Activated naive CD8-positive, alpha-beta T cell treated with anti-CD3 and anti-CD28 coated beads, Interleukin-2, amount 50 U/mL, for 24 hours (primary cell): ENCODE data around the gene ARF3.

Experiments
- ATAC-seq: fragments of 150-1000 bp; cut with Tn5 transposase; one replicate; pipeline ENCODE4 v1.10.0; 2021
- DNase-seq: peaks from one replicate; pipeline ENCODE4 v3.0.0; 2021
- H3K27ac Mint-ChIP-seq: one replicate; pipeline ENCODE4 v1.8.0; 2021; ENCODE audit warnings: mild to moderate bottlenecking, mixed read lengths
- H3K27me3 Mint-ChIP-seq: one replicate; pipeline ENCODE4 v1.8.0; 2021; ENCODE audit warnings: mixed read lengths
- H3K36me3 Mint-ChIP-seq: one replicate; pipeline ENCODE4 v1.8.0; 2021; ENCODE audit warnings: low read depth, mixed read lengths
- H3K4me1 Mint-ChIP-seq: one replicate; pipeline ENCODE4 v1.8.0; 2021; ENCODE audit warnings: mixed read lengths
- H3K4me3 Mint-ChIP-seq: one replicate; pipeline ENCODE4 v1.8.0; 2021; ENCODE audit warnings: mild to moderate bottlenecking, moderate library complexity, mixed read lengths
- H3K9me3 Mint-ChIP-seq: one replicate; pipeline ENCODE4 v1.8.0; 2021; ENCODE audit warnings: mixed read lengths

Gene ARF3

DNA sequence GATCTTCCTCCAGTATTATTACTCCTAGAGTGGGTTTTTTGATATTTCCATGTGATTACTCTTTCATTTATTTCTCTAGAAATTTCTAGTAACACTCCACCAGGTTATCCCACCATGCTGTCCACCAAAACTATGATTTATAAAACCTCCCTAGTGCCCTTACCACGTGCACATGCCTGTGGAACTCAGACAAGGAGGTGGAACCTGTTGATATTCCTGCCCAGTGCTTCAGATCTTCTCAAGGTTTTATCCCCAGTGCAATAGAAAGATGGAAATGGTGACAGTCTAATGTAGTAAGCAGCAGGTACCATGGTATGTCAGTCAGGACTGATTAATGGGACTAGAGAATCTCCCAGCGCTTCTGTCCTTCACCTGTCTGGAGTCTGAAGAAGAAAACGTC lies 3.5 kb upstream of the ARF3 start:
- H3K9me3 Mint-ChIP-seq, result no peaks in the 10 kb centered on the region
- H3K36me3 Mint-ChIP-seq, result no peaks in the 10 kb centered on the region
- ATAC-seq (no peak), DNase-seq (no peak)
- H3K27ac Mint-ChIP-seq, result no peak overlapping the region
- peaks cover 28% of the 10 kb centered on the region for H3K27me3 Mint-ChIP-seq
- H3K4me1 Mint-ChIP-seq, result peaks cover 23% of the 10 kb centered on the region
- no peak overlapping the region for H3K4me3 Mint-ChIP-seq

- Mint-ChIP-seq H3K27me3 (peaks cover 18% of the 10 kb centered on the region), H3K27ac (no peak overlapping the region), H3K36me3 (peaks cover 4% of the 10 kb centered on the region), H3K4me1 (peaks cover 30% of the 10 kb centered on the region), H3K4me3 (peak overlapping the region; percentile 94), H3K9me3 (no peaks in the 10 kb centered on the region)
- ATAC-seq (no peak), DNase-seq (no peak)
These were observed 732 bp upstream of the ARF3 start for GRCh38 chr12:48958049-48958388.

DNA sequence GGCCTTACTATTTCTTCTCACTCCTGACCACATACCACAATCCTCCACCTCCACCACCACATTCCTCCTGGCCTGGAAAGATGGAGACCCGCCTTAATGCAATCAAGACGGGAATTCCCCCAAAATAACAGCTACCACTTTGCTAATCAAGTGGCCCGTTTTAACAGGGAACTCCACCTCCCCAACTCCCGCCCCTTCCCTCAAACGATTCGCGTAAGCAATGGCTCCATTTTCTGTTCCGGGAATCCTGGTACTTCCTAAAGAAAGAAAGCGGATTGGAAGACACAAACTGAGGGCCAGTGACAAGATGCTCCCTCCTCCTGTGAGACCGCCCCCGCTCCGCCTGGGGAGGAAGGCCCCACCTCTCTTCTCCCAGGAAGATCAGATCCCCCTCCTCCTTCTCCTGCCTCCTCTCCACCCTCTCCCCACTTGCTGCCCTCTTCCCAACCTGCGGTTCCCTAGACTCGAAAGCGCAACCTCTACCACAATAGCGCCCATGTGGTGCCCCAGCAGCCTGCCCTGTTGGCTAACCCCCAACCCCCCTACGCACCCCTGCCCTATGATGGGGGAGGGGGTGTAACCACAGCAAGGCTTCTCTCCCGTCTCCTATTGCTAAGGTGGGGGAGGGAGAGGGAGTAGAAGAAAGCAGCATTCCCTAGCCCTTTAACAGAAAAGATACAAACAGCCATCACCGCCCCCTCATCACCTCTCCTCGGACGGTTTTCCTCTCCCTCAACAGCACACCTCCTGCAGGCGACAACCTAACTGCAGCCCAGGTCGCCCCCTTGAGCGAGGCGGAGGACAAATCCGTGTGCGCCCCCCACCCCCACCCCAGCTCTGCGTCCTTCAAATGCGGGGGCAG lies 777 bp downstream of the ARF3 start:
- no peak for DNase-seq
- peak; percentile 27 for ATAC-seq
- no peaks in the 10 kb centered on the region for H3K9me3 Mint-ChIP-seq
- peaks cover 31% of the 10 kb centered on the region for H3K4me1 Mint-ChIP-seq
- H3K27me3 Mint-ChIP-seq, result peaks cover 14% of the 10 kb centered on the region
- peak overlapping the region; percentile 94 for H3K4me3 Mint-ChIP-seq
- peaks cover 6% of the 10 kb centered on the region for H3K36me3 Mint-ChIP-seq
- peak overlapping the region; percentile 90 for H3K27ac Mint-ChIP-seq

DNA sequence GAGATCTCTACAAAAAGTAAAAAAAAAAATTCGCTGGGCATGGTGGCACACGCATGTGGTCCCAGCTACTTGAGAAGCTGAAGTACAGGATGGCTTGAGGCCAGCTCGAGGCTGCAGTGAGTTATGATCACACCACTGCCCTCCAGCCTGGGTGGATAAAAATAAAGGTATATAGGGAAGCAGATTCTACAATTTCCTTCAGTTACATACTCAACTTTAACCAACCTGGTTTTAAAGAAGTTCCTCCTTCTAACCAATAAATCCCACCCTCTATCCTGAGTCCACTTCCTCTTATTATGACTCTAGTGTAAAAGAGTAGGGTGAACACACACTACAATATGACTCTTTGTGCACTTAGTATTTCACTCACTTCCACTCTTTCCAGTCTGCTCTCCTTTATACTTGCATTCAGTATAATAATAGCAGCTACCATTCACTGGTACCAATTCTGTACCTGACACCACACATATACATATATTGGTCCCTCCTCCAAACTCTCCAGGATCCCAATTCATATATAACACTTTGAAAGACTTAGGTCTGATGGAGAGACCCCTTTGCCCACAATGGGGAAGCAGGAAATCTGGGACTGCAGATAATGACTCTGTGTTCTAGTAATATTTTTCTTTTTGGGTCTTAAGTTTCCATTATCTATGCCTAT lies 2.3 kb downstream of the ARF3 start:
- no peak overlapping the region for H3K4me3 Mint-ChIP-seq

GRCh38 chr12:48954061-48954460 lies 3.2 kb downstream of the ARF3 start:
- DNase-seq (no peak), ATAC-seq (no peak)
- H3K4me3 Mint-ChIP-seq, result no peak overlapping the region
- H3K4me1 Mint-ChIP-seq, result peaks cover 31% of the 10 kb centered on the region
- H3K27ac Mint-ChIP-seq, result no peak overlapping the region
- H3K36me3 Mint-ChIP-seq, result peaks cover 9% of the 10 kb centered on the region
- no peaks in the 10 kb centered on the region for H3K9me3 Mint-ChIP-seq
- peaks cover 8% of the 10 kb centered on the region for H3K27me3 Mint-ChIP-seq

More for the DNA sequence above, 2.3 kb downstream of the ARF3 start:
- DNase-seq (no peak), ATAC-seq (no peak)
- Mint-ChIP-seq H3K9me3 (no peaks in the 10 kb centered on the region), H3K27ac (no peak overlapping the region), H3K4me1 (peaks cover 31% of the 10 kb centered on the region), H3K27me3 (peaks cover 11% of the 10 kb centered on the region), H3K36me3 (peaks cover 7% of the 10 kb centered on the region)

DNA sequence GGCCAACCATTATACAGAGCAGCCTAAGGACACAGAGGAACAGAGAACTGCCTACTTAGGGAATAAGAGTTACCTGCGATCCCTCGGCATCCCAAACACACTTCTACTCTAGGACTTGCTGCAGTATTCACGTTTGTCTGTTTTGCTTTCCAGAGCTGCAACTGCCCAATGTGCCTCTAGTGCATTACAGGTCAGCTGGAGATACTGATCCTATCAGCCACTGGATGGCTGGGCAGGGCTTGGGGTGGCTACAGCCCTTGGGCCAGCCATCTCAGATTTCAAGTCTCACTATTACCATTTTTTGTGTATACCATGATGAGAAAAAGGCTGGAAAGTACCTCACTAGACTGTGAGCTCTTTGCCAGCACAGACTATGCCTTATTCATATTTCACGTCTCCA lies 4.6 kb downstream of the ARF3 start:
- Mint-ChIP-seq H3K4me3 (no peak overlapping the region), H3K27me3 (peaks cover under 1% of the 10 kb centered on the region), H3K27ac (no peak overlapping the region), H3K36me3 (peaks cover 12% of the 10 kb centered on the region), H3K9me3 (no peaks in the 10 kb centered on the region), H3K4me1 (peaks cover 29% of the 10 kb centered on the region)
- ATAC-seq, result no peak
- DNase-seq, result no peak

GRCh38 chr12:48947727-48948126 lies 9.6 kb downstream of the ARF3 start:
- Mint-ChIP-seq H3K27me3 (no peaks in the 10 kb centered on the region), H3K4me1 (peaks cover 2% of the 10 kb centered on the region), H3K4me3 (no peak overlapping the region), H3K36me3 (peaks cover 9% of the 10 kb centered on the region), H3K9me3 (no peaks in the 10 kb centered on the region), H3K27ac (no peak overlapping the region)
- no peak for ATAC-seq
- DNase-seq, result no peak

GRCh38 chr12:48946943-48947342 lies 10.3 kb downstream of the ARF3 start:
- DNase-seq (no peak), ATAC-seq (no peak)
- no peaks in the 10 kb centered on the region for H3K9me3 Mint-ChIP-seq
- H3K4me3 Mint-ChIP-seq, result no peak overlapping the region
- H3K27ac Mint-ChIP-seq, result no peak overlapping the region
- peaks cover 2% of the 10 kb centered on the region for H3K4me1 Mint-ChIP-seq
- no peaks in the 10 kb centered on the region for H3K27me3 Mint-ChIP-seq
- H3K36me3 Mint-ChIP-seq, result peaks cover 9% of the 10 kb centered on the region

DNA sequence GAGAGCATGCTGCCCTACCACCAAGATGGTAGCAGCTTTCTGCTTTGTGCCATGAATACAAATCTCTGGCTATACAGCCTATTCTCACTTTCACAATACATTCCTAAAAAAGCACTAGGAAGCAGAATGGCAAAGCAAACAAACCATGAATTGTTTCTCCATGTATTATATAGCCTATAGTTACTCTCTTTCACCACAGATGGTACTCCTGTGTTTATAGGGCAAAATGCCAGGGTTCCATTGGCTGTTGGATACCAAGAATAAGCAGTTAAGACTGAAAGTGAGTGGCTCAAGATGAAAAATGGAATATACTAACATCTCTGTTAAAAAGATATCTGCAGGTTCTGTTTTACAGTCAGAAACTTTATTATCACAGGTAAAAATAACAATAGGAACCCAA lies 11.1 kb downstream of the ARF3 start:
- no peak overlapping the region for H3K4me3 Mint-ChIP-seq
- H3K27ac Mint-ChIP-seq, result no peak overlapping the region
- no peak for DNase-seq
- no peak for ATAC-seq
- H3K4me1 Mint-ChIP-seq, result peaks cover 2% of the 10 kb centered on the region
- no peaks in the 10 kb centered on the region for H3K9me3 Mint-ChIP-seq
- H3K27me3 Mint-ChIP-seq, result no peaks in the 10 kb centered on the region
- H3K36me3 Mint-ChIP-seq, result peaks cover 9% of the 10 kb centered on the region

GRCh38 chr12:48943221-48943620 lies 14.1 kb downstream of the ARF3 start:
- H3K4me1 Mint-ChIP-seq, result peaks cover 6% of the 10 kb centered on the region
- DNase-seq (no peak), ATAC-seq (no peak)
- H3K27me3 Mint-ChIP-seq, result no peaks in the 10 kb centered on the region
- H3K36me3 Mint-ChIP-seq, result peaks cover 7% of the 10 kb centered on the region
- no peaks in the 10 kb centered on the region for H3K9me3 Mint-ChIP-seq
- H3K27ac Mint-ChIP-seq, result no peak overlapping the region
- H3K4me3 Mint-ChIP-seq, result no peak overlapping the region

GRCh38 chr12:48940181-48940580 lies 17.1 kb downstream of the ARF3 start:
- peaks cover 9% of the 10 kb centered on the region for H3K4me1 Mint-ChIP-seq
- H3K4me3 Mint-ChIP-seq, result no peak overlapping the region
- H3K27ac Mint-ChIP-seq, result no peak overlapping the region
- DNase-seq, result no peak
- H3K27me3 Mint-ChIP-seq, result no peaks in the 10 kb centered on the region
- H3K9me3 Mint-ChIP-seq, result no peaks in the 10 kb centered on the region
- H3K36me3 Mint-ChIP-seq, result peaks cover 7% of the 10 kb centered on the region
- ATAC-seq, result no peak

DNA sequence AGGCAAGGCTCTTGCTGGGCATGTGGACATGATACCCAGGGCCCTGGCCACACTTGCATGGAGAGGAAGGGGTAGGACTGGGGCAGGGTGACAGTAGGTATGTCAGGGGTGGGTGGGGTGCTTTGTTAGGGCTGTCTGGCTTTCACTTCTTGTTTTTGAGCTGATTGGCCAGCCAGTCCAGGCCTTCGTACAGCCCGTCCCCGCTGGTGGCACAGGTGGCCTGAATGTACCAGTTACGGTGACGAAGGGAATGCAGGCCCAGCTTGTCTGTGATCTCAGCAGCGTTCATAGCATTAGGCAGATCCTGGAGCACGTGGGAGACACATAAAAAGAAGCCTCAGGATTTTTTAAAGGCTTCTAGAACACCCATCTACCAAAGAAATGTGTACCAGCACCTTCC lies 18.5 kb downstream of the ARF3 start:
- ATAC-seq, result no peak
- H3K27ac Mint-ChIP-seq, result no peak overlapping the region
- no peaks in the 10 kb centered on the region for H3K9me3 Mint-ChIP-seq
- H3K27me3 Mint-ChIP-seq, result no peaks in the 10 kb centered on the region
- peaks cover 18% of the 10 kb centered on the region for H3K4me1 Mint-ChIP-seq
- no peak overlapping the region for H3K4me3 Mint-ChIP-seq
- no peak for DNase-seq
- peaks cover 10% of the 10 kb centered on the region for H3K36me3 Mint-ChIP-seq

DNA sequence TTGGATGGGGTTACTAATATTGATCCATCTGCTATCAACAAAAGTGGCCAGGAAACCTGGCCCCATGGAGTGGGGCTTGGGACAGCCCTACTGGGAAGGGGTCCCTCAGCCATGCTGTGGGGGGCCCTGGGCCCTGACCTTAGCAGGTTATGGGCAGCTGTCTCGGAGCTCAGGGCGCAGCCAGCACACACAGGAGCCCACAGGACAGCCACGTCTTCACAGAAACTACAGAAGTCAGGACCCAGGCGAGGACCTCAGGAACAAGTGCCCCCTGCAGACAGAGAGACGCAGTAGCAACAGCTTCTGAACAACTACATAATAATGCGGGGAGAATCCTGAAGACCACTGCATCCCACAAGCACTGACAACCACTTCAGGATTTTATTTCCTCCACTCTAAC lies 20.1 kb downstream of the ARF3 start:
- H3K4me1 Mint-ChIP-seq, result peaks cover 31% of the 10 kb centered on the region
- no peak overlapping the region for H3K4me3 Mint-ChIP-seq
- DNase-seq (no peak), ATAC-seq (no peak)
- H3K36me3 Mint-ChIP-seq, result peaks cover 16% of the 10 kb centered on the region
- H3K27ac Mint-ChIP-seq, result no peak overlapping the region
- H3K9me3 Mint-ChIP-seq, result no peaks in the 10 kb centered on the region
- H3K27me3 Mint-ChIP-seq, result no peaks in the 10 kb centered on the region

GRCh38 chr12:48936379-48936979 lies 20.8 kb downstream of the ARF3 start:
- H3K4me1 Mint-ChIP-seq, result peaks cover 31% of the 10 kb centered on the region
- no peaks in the 10 kb centered on the region for H3K9me3 Mint-ChIP-seq
- H3K36me3 Mint-ChIP-seq, result peaks cover 16% of the 10 kb centered on the region
- H3K4me3 Mint-ChIP-seq, result no peak overlapping the region
- peak; percentile 56 for ATAC-seq
- DNase-seq, result peak; percentile 87
- no peaks in the 10 kb centered on the region for H3K27me3 Mint-ChIP-seq
- peak overlapping the region; percentile 7 for H3K27ac Mint-ChIP-seq

GRCh38 chr12:48934312-48934706 lies 23.0 kb downstream of the ARF3 start:
- Mint-ChIP-seq H3K36me3 (peaks cover 20% of the 10 kb centered on the region), H3K27me3 (no peaks in the 10 kb centered on the region), H3K4me3 (no peak overlapping the region), H3K9me3 (no peaks in the 10 kb centered on the region), H3K27ac (no peak overlapping the region), H3K4me1 (peaks cover 24% of the 10 kb centered on the region)
- ATAC-seq (no peak), DNase-seq (no peak)
